Type B pancreatic cell (in vitro differentiated cells): ENCODE data around the gene SEC23A. TPM values are rescaled to one million over a fixed set of nuclear protein-coding genes. Genes with fewer than 3 reads are reported as not detected.
"Not testable (repeated sequence)": the region's sequence is repeated elsewhere in the genome, so short reads cannot be mapped to it uniquely, and the experiment has no call there.

ENCODE experiments used
- DNase-seq: peaks from one replicate; pipeline ENCODE4 v3.0.0; 2021; ENCODE audit warnings: mixed read lengths; ENCODE audit not compliant: unreplicated experiment; ENCODE audit errors: extremely low spot score
- H3K27ac Mint-ChIP-seq: 2 replicates; pipeline ENCODE4 v1.8.0; 2021; ENCODE audit warnings: mild to moderate bottlenecking, mixed read lengths
- H3K27me3 Mint-ChIP-seq: 2 replicates; pipeline ENCODE4 v1.8.0; 2021; ENCODE audit warnings: mixed read lengths
- H3K36me3 Mint-ChIP-seq: 2 replicates; pipeline ENCODE4 v1.8.0; 2021; ENCODE audit warnings: mixed read lengths
- H3K4me1 Mint-ChIP-seq: one replicate; pipeline ENCODE4 v1.8.0; 2021; ENCODE audit warnings: mixed read lengths; ENCODE audit not compliant: unreplicated experiment
- H3K4me3 Mint-ChIP-seq: 2 replicates; pipeline ENCODE4 v1.8.0; 2021; ENCODE audit warnings: mild to moderate bottlenecking, mixed read lengths
- H3K9me3 Mint-ChIP-seq: 2 replicates; pipeline ENCODE4 v1.8.0; 2021; ENCODE audit warnings: mixed read lengths
- total RNA-seq: library from RNA; stranded (reverse); gene quantifications from 2 replicates; pipeline ENCODE4 v1.2.1, GENCODE V29; 2021; ENCODE audit warnings: low replicate concordance
- TF ChIP-seq, protein P1 (sequence below): fragments of 200-600 bp; sonication (generic); conservative IDR thresholded peaks from 2 replicates; pipeline ENCODE4 v1.5.0; 2021; ENCODE audit warnings: antibody characterized with exemption, mild to moderate bottlenecking

SEC23A gene
- total RNA-seq, 1 donor from 2014 or later, result 84.8 TPM

DNA sequence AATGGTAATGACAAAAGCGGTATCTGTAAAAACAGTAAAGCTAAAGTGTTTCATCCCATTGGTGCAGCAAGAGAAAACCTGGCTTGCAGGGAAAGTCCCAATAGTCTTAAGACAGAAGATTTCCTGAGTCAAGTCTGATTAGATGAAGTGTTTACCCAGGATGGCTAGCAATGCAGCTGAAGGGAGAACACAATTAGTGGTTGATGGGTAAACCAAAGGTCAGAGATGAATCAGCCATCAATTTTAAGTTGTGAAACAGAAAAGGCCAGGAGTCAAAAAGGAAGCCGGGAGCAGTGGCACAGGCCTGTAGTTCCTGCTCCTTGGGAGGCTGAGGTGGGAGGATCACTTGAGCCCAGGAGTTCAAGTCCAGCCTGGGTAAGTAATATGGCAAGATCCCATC is 52.6 kb downstream of the SEC23A start:
- TF ChIP-seq, protein P1, sequence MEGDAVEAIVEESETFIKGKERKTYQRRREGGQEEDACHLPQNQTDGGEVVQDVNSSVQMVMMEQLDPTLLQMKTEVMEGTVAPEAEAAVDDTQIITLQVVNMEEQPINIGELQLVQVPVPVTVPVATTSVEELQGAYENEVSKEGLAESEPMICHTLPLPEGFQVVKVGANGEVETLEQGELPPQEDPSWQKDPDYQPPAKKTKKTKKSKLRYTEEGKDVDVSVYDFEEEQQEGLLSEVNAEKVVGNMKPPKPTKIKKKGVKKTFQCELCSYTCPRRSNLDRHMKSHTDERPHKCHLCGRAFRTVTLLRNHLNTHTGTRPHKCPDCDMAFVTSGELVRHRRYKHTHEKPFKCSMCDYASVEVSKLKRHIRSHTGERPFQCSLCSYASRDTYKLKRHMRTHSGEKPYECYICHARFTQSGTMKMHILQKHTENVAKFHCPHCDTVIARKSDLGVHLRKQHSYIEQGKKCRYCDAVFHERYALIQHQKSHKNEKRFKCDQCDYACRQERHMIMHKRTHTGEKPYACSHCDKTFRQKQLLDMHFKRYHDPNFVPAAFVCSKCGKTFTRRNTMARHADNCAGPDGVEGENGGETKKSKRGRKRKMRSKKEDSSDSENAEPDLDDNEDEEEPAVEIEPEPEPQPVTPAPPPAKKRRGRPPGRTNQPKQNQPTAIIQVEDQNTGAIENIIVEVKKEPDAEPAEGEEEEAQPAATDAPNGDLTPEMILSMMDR, result no peak
- Mint-ChIP-seq H3K36me3 (peaks cover 56% of the 10 kb centered on the region), H3K27ac (peak overlapping the region; percentile 61), H3K27me3 (no peaks in the 10 kb centered on the region), H3K4me1 (no peaks in the 10 kb centered on the region), H3K4me3 (no peak overlapping the region), H3K9me3 (no peaks in the 10 kb centered on the region)
- DNase-seq, result no peak

DNA sequence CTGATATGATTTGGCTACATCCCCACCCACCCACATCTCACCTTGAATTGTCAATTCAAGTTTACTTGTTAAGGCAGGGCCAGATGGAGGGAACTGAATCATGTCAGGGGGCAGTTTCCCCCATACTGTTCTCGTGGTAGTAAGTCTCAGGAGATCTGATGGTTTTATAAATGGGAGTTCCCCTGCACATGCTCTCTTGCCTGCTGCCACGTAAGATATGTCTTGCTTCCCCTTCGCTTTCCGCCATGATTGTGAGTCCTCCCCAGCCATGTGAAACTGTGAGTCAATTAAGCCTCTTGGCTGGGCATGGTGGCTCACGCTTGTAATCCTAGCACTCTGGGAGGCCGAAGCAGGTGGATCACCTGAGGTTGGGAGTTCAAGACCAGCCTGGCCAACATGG is 57.1 kb downstream of the SEC23A start:
- not testable (repeated sequence) for H3K4me3 Mint-ChIP-seq, DNase-seq, H3K4me1 Mint-ChIP-seq, H3K27me3 Mint-ChIP-seq, H3K27ac Mint-ChIP-seq, H3K9me3 Mint-ChIP-seq
- H3K36me3 Mint-ChIP-seq, result peaks cover 45% of the 10 kb centered on the region

DNA sequence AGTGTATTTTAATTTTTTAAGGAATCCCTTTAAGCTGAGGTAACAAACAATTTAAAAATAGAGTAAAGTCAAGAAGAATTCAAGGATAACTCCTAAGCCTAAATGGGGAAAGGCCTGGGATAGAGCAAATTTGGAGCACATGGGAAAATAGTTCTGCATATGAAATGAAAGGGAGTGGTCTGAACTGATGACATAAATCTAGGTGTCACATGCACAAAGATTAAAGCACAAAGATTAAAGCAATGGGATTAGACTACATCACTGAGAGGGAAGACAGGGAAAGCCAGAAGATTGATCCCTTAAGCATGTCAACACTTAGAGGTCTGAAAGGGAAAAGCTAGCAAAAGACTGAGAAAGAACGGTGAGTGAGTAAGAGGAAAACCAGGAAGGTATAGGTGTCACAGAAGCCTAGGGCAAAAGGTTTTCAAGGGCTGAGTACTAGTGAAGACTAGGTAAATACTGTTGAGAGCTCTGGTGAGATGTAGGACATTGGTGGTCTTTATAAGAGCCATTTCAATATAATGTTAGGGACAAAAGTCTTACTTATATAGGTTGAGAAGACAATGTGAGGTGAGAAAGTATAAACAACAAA is 59.6 kb downstream of the SEC23A start:
- Mint-ChIP-seq H3K4me3 (no peak overlapping the region), H3K4me1 (no peaks in the 10 kb centered on the region), H3K27me3 (no peaks in the 10 kb centered on the region), H3K9me3 (no peaks in the 10 kb centered on the region), H3K27ac (no peak overlapping the region), H3K36me3 (peaks cover 42% of the 10 kb centered on the region)
- no peak for DNase-seq
- TF ChIP-seq, protein P1, result no peak

DNA sequence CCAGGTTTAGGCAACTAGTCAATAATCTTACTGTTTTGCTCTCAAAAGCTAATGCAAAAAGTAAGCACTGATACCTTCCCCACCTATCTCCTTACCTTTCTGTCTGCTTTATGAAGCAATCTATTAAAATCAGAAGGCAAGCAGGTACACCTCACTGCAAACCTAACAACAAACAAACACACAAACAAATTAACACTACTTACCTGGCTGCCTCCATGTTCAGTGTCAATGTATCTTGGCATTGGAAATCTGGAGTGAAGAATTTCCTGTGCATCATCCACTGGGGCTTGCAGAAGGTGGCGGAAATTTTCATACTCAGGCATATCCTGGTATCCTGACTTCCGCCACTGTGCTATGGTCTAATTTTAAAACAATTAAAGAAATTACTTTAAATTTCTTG is 62.5 kb downstream of the SEC23A start:
- Mint-ChIP-seq H3K36me3 (peaks cover 30% of the 10 kb centered on the region), H3K4me1 (no peaks in the 10 kb centered on the region), H3K9me3 (no peaks in the 10 kb centered on the region), H3K27ac (no peak overlapping the region), H3K4me3 (no peak overlapping the region), H3K27me3 (no peaks in the 10 kb centered on the region)
- DNase-seq, result no peak
- TF ChIP-seq, protein P1, result no peak

DNA sequence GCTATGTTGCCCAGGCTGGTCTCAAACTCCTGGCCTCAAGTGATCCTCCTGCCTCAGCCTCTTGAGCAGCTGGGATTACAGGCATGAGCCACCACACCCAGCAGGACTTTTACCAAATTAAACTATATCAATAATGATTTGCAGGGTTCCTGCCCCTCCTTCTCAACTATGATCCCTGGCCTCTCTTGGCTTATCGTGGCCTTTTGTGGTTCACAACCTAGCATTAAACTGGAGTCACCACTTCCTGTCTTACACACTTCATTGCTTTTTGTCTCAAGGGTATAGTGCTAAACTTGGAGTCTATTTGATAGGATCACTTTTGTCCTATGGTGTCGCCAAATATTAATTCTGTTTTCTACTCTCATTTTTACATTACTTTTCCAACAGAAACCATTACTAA is 64.5 kb downstream of the SEC23A start:
- TF ChIP-seq, protein P1, result no peak
- peaks cover 23% of the 10 kb centered on the region for H3K36me3 Mint-ChIP-seq
- DNase-seq, result no peak
- H3K4me3 Mint-ChIP-seq, result no peak overlapping the region
- H3K4me1 Mint-ChIP-seq, result no peaks in the 10 kb centered on the region
- H3K27me3 Mint-ChIP-seq, result no peaks in the 10 kb centered on the region
- H3K27ac Mint-ChIP-seq, result no peak overlapping the region
- no peaks in the 10 kb centered on the region for H3K9me3 Mint-ChIP-seq

DNA sequence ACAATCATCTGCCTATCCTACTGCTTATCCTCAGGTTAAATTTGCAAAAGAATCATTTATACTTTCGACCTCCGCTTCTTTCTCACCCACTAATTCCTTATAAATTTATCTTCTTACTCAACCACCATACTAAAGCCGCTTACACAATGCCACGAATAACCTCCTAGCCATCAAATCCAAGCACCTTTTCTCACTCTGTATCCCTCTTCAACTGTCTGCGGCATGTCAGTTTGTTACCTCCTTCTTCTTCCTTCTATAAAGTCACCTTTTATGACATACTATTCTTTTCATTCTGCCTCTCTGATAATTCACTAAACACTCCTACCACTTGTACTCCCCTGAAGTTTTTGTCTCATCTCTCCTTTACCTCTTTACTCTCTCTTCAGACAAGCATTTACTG is 66.3 kb downstream of the SEC23A start:
- no peak for DNase-seq
- no peaks in the 10 kb centered on the region for H3K9me3 Mint-ChIP-seq
- no peaks in the 10 kb centered on the region for H3K4me1 Mint-ChIP-seq
- no peak overlapping the region for H3K27ac Mint-ChIP-seq
- peaks cover 10% of the 10 kb centered on the region for H3K36me3 Mint-ChIP-seq
- no peak overlapping the region for H3K4me3 Mint-ChIP-seq
- TF ChIP-seq, protein P1, result no peak
- no peaks in the 10 kb centered on the region for H3K27me3 Mint-ChIP-seq
